GM19467 (cell line): ENCODE measurements around the gene CPD.

Experiments used
- ATAC-seq: cut with Tn5 transposase; IDR thresholded peaks from one replicate; pipeline ENCODE4 v1.9.1; 2021; ENCODE audit warnings: mild to moderate bottlenecking, moderate library complexity; ENCODE audit not compliant: unreplicated experiment

CPD gene

DNA sequence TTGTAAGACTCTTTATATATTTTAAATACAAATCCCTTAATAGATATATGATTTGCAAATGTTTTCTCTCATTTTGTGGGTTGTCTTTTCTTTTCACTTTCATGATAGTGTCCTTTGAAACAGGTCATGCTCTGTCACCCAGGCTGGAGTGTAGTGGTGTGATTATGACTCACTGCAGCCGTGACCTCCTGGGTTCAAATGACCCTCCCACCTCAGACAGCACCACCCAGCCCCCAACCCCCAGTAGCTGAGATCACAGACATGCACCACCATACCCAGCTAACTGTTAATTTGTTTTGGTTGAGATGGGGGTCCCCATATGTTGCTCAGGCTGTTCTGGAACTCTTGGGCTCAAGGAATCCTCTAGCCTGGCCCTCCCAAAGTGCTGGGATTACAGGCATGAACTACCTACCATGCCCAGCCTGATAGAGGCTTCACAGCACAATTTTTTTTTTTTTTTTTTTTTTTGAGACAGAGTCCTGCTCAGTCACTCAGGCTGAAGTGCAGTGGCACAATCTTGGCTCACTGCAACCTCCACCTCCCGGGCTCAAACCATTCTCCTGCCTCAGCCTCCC lies 26.4 kb upstream of the CPD start:
- no peak for ATAC-seq

DNA sequence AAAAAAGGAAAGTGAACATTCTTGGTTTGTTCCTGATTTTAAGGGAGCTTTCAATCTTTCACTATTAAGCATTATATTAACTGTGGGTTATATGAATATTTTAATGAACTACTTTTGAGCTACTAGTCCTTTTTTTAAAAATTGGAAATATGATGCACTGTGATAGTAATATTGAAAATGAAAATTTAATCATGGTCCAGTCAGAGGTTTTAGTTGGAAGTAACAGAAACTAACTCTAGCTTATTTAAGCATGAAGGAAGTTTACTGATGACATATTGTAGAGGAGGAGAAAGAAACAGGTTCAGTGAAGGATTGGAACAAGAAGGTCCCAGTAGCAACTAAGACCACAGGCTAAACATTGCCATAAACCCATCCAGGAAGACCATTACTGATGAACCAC lies 24.0 kb upstream of the CPD start:
- no peak for ATAC-seq

DNA sequence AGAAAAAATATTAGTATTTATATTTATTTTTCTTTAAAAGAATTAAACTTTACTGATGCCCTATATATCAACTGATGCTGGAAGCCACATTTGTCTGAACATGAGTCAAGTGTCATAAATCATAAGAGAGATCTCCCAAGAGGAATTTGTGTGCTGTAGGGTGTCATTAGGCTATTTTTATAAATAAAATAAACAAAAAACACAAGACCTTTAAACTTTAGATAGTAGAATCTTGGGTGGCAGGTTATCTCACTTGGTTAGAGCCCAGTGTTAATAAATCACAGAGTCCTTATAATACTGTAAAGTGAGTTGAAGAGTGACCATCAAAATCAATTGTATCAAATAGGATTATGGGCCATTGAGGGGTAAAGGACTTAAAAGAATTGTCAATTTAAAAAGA lies 21.3 kb upstream of the CPD start:
- ATAC-seq, result no peak

- no peak for ATAC-seq
These were observed 20.5 kb upstream of the CPD start for GRCh38 chr17:30358055-30358760.

DNA sequence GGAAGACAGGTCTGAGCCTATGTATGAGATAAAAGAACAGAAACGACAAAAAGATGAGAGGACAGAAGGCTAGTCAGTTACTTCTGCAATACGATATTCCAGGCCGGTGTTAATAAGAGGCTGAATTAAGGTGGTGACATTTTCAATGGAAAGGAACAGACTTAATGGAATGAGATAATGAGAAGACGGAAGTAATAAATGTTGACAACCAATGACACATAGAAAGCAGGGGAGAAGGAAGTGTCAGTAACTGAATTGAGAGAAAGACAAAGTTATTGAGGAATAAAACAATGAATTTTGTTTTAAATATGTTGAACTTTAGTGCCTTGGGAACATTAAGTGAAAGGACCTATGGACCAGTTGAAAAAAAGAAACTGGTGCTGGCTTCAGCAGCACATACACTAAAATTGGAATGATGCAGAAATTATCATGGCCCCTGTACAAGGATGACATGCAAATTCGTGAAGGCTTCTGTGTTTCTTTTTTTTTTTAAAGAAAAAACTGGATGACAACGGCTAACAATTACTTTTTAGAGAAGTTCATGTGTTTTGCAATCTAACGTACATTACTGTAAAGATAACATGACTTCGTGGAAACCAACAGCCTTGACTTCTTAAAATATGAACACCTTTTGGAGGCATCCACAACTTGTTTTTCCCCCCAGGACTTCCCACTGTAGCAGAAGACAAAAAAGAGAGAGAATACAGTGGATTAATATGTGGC lies 18.5 kb upstream of the CPD start:
- no peak for ATAC-seq

GRCh38 chr17:30361766-30362279 lies 16.9 kb upstream of the CPD start:
- ATAC-seq, result no peak

DNA sequence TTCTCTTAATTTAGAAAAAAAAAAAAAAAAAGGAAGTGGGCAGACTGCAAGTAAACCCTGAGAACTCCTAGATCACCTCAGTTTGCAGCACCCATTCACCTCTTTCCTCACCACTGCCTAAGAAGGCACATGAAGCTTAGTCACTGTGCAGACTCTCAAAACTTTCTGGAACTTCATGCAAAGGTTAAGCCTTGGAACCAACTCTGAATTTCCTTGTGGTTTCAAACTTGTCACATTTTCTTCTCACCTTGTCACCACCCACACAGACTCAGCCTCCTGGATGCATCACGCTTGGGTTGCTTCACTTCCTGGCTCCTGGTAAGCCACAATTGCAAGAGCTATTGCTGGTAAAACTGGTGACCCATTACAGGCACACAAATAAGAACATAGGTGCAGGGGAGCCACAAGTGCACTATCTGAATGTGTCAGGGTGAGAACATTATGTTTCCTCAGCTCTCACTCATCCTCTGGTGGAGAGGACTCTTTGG lies 15.0 kb upstream of the CPD start:
- ATAC-seq, result peak; percentile 63

GRCh38 chr17:30366536-30366935 lies 12.2 kb upstream of the CPD start:
- ATAC-seq, result no peak

DNA sequence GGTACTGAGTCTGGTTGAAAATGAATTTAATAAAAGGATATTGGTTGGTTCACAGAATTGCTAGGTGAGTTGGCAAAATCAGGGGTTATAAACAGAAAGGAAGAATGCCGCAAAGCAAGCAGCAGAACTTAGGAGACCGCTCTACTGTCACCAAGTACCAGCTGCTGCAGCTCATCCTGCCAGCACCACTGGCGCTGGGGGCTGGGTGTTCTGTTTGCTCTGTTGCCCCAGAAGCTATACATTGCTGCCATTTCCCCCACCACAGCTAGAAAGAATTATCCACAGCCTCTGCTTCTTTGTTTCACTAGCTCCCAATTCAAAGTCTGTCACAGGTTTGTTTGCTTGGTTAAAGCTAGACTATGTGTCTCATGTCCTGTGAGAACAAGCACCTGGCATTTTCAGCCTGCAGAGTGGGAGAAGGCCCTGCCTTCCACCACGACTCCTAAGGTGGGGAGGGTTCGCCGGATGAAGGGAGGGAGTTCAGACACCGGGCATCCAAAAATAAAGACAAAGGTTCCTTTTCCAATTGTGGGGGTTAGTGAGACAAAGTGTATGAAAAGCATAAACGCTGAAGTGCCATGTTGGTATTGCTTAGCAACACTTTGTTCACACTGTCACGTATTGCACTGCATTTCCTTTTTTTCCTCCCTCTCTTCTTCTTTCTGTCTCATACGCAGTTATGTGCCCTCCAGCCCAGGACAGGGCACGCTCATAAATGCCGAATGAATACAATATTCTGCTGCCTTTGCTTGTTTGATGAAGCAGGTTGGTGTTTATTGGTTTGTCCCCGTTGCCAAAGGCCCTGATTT lies 9.6 kb upstream of the CPD start:
- ATAC-seq, result no peak

DNA sequence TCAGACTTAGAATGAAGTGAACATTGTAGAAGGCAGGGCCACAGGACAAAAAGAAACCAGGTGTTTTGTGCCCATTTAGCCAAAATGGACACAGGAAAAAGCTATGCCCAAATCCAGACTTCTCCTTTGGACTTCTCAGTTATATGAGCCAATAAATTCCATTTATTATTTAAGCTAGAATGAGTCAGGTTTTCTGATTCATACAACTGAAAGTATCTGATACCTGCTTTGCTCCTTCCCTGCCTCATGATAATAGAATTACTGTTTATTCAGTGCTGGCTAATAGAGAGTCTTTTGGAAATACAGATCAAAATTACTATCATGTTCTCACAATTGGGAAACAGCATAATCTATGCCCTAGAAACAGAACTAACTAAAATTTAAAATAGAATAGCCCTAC lies 8.7 kb upstream of the CPD start:
- ATAC-seq, result no peak

DNA sequence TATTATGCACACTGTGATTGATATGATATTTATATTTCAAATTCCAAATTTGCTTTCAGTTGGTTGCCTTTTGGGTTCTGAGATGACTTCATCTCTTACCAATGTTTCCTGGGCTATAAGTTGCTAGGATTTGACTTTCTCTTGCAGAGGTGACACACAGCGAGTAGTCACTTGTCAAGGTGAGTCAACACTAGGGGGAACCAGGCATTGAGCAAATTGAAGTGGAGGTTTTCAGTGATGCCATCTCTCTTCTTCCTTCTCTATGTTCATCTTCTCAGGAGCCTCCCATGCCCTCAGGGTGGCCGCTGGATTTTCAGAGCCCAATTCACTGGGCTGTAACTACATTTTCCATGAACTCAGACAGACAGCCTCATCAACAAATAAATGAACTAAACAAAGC lies 6.0 kb upstream of the CPD start:
- no peak for ATAC-seq

DNA sequence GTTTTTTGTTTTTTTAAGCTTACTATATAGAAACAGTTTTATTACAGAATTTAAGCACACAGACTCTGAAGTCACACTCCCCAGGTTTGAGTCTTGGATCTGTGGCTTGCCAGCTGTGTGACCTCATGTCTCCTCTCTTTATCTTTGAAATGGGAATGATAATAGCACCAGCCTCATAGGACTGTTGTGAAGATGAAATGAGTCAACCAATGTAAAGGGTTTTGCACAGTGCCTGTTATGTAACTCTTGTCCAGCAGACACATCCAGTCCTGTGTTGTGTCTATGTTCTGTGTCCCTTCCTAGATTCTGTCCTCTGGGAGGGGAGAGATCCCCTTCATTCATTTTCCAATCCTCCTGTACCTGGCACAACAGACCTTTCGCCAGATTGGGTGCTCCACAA lies 3.1 kb upstream of the CPD start:
- ATAC-seq, result no peak

GRCh38 chr17:30376621-30377452 lies 1.9 kb upstream of the CPD start:
- ATAC-seq, result no peak

GRCh38 chr17:30377574-30378240 lies 1.0 kb upstream of the CPD start:
- no peak for ATAC-seq

GRCh38 chr17:30378241-30378824 lies 394 bp upstream of the CPD start:
- ATAC-seq, result no peak

- ATAC-seq, result peak; percentile 8
These were observed 676 bp downstream of the CPD start for GRCh38 chr17:30379303-30379902.

DNA sequence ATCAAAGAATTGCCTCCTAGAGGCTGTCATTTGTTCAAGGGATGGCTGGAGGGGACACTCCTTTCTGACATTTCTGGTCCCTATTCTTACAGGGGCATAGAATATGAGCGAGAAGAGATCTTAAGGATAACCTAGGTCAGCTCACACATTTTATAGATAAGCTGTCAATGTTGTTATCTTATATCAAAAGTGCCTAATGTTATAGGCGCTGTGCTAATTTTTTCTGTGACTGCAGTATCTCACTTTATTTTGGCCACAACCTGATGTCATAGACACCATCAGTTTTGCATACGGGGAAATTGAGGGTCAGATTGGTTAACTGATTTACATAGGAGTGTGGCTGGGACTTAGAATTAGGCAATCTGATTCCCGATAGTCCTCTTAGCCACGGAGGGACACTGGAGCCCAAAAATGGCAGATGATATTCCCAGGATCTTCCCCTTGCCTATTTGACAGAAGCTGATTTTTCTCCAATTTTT lies 1.2 kb downstream of the CPD start:
- ATAC-seq, result no peak

- no peak for ATAC-seq
These were observed 2.1 kb downstream of the CPD start for GRCh38 chr17:30380643-30381339.
